GM12865 (cell line): ENCODE results near the gene UROC1.

ENCODE experiments used
- DNase-seq: peaks from one replicate; pipeline ENCODE4 v3.0.0; 2010; ENCODE audit warnings: low read depth
- H3K4me3 ChIP-seq: 2 replicates; pipeline ENCODE4 v1.5.1; 2011; ENCODE audit warnings: mild to moderate bottlenecking, low read depth, low read length, control low read depth
- TF ChIP-seq, protein P1 (sequence below): IDR thresholded peaks from 2 replicates; pipeline ENCODE4 v1.5.1; 2011; ENCODE audit warnings: low read length, control low read depth, low read depth, inconsistent platforms; ENCODE audit not compliant: insufficient read depth; ENCODE audit errors: missing control alignments

Gene UROC1

DNA sequence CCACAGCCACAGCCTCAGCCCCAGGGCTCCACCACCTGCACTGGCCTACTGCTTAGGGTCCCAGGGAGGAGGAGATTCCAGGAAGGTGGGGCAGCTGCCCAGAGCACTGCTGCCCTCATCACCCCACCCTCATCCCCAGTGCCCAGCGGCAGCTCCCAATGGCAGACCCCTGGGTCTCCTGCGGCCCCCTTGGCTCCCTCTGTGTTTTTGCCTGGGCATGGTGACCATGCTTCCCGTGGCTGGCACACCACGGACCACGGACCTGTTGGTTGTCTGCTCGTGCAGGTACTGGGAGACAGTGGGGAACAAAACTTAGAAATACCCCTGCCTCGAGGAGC lies 9.1 kb upstream of the UROC1 start:
- no peak for DNase-seq
- no peak overlapping the region for H3K4me3 ChIP-seq
- TF ChIP-seq, protein P1, sequence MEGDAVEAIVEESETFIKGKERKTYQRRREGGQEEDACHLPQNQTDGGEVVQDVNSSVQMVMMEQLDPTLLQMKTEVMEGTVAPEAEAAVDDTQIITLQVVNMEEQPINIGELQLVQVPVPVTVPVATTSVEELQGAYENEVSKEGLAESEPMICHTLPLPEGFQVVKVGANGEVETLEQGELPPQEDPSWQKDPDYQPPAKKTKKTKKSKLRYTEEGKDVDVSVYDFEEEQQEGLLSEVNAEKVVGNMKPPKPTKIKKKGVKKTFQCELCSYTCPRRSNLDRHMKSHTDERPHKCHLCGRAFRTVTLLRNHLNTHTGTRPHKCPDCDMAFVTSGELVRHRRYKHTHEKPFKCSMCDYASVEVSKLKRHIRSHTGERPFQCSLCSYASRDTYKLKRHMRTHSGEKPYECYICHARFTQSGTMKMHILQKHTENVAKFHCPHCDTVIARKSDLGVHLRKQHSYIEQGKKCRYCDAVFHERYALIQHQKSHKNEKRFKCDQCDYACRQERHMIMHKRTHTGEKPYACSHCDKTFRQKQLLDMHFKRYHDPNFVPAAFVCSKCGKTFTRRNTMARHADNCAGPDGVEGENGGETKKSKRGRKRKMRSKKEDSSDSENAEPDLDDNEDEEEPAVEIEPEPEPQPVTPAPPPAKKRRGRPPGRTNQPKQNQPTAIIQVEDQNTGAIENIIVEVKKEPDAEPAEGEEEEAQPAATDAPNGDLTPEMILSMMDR, result no peak

GRCh38 chr3:126525853-126526667 lies 8.5 kb upstream of the UROC1 start:
- H3K4me3 ChIP-seq, result no peak overlapping the region
- TF ChIP-seq, protein P1, result no peak
- no peak for DNase-seq

DNA sequence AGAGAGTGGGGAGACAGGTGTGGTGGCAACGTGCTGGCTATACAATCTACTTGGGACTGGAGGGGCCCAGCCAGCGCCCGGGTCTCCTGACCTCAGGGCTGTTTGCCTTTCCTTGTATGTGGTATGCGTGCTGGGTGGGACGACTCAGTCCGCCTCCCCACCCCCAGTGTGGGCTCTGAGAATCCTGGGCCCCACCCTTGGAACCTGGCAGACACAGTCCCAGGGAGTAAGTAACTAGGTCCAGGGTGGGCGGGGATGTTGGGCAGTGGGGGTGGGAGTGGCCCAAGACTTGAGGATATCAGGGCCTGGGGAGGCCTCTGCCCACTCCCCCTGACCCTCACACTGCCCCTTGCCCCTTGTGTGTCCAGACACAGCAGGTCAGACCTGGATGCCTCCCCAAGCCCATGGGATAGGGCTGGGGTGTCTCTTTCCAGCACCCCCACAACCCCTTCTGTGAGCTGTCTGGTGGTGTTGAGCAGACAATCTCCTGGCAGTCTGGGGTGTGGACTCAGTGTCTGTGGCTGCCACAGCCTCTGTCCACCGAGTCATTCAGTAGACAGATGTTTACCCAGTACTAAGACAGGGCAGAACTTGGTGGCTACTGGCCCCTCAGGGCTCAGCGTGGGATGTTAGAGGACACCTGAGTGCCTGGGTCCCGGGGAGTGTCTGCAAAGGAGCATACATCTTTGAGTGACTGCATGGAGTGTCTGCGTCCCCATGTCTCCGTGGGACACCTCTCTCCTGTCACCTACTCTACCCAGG lies 7.7 kb upstream of the UROC1 start:
- TF ChIP-seq, protein P1, result no peak
- H3K4me3 ChIP-seq, result no peak overlapping the region
- DNase-seq, result no peak

GRCh38 chr3:126524429-126524988 lies 6.9 kb upstream of the UROC1 start:
- TF ChIP-seq, protein P1, result no peak
- no peak overlapping the region for H3K4me3 ChIP-seq
- DNase-seq, result no peak

GRCh38 chr3:126523745-126524428 lies 6.3 kb upstream of the UROC1 start, which contains the start of gene CHST13:
Gene CHST13 (plus strand): TSS chr3:126524155. CDS start chr3:126524333, 178 bp downstream.
- no peak for DNase-seq
- TF ChIP-seq, protein P1, result no peak
- H3K4me3 ChIP-seq, result no peak within 1 kb of the TSS

GRCh38 chr3:126522363-126522788 lies 4.8 kb upstream of the UROC1 start:
- DNase-seq, result peak; percentile 16

More at GRCh38 chr3:126522363-126522788, 4.8 kb upstream of the UROC1 start:
- TF ChIP-seq, protein P1, result peak; percentile 76
- no peak overlapping the region for H3K4me3 ChIP-seq
